SK-N-MC (cell line): Measurements from ENCODE around the gene TMEM121.

Source experiments
- EZH2 ChIP-seq: fragments of 200-600 bp; sonication (generic); IDR thresholded peaks from one replicate; pipeline ENCODE4 v1.6.1; 2017; ENCODE audit warnings: antibody characterized with exemption
- FOXP2 ChIP-seq: optimal IDR thresholded peaks from 2 replicates; pipeline ENCODE3; 2011; ENCODE audit warnings: mild to moderate bottlenecking, moderate library complexity; ENCODE audit not compliant: insufficient read depth; ENCODE audit errors: extremely low read length, control extremely low read depth
- POLR2AphosphoS5 ChIP-seq: IDR thresholded peaks from 2 replicates; pipeline ENCODE4 v1.6.1; 2012; ENCODE audit warnings: mild to moderate bottlenecking, low read depth, low read length, borderline replicate concordance

DNA sequence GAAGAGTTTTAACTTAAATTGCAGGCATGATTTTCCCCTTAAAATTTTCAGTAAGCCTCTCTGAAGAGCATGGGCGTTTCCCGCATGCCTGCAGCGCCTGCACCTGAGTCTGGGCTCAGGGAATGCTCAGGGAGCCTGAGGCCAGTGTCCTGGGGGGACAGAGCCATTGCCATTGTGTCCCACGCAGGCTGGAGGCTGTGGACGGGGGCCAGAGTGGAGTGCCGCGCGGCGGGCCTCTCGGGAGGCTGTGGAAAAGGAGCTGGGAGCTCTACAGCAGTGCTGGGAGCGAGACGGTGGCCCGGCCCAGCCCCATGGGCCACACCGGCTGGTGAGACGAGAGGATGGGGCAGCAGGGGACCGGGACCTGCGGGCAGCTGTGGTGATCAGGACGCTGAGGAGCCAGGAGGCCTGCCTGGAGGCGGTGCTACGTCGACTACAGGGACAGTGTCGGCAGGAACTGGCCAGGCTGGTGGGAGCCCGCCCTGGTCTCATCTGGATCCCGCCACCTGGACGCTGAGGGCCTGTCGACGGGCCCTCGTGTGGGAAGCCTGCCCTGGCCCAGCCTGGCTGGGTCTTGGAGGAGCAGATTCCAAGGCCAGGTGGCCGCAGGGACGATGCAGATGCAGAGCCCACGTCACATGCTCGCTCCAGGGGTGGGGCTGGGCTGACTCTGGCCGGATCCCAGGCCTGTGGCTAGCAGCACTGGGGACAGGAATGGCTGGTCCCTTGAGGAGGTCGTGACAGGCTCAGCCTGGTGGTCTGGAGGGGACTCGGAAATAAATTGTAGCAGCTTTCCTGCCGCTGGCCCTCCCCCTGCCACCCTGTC lies 27.7 kb upstream of the TMEM121 start:
- TF ChIP-seq EZH2 (no peak), POLR2AphosphoS5 (no peak; the same call in 1 of the 2 replicates), FOXP2 (no peak)
